HEK293T (cell line): Measurements from ENCODE around the gene POLR3G.

Experiments
- ARNT ChIP-seq: fragments of 450-650 bp; IDR thresholded peaks from 2 replicates; pipeline ENCODE4 v1.6.1; 2017; ENCODE audit warnings: mild to moderate bottlenecking
- BHLHE40 ChIP-seq: fragments of 450-650 bp; IDR thresholded peaks from 2 replicates; pipeline ENCODE4 v1.6.1; 2016; ENCODE audit warnings: mild to moderate bottlenecking, moderate library complexity, borderline replicate concordance
- CTBP1 ChIP-seq: fragments of 450-650 bp; IDR thresholded peaks from 2 replicates; pipeline ENCODE4 v1.6.1; 2016; ENCODE audit warnings: borderline replicate concordance
- FOXA1 ChIP-seq: fragments of 450-650 bp; IDR thresholded peaks from 2 replicates; pipeline ENCODE4 v1.6.1; 2016; ENCODE audit warnings: mild to moderate bottlenecking
- FOXK2 ChIP-seq: fragments of 450-650 bp; IDR thresholded peaks from 2 replicates; pipeline ENCODE4 v1.6.1; 2016; ENCODE audit warnings: mild to moderate bottlenecking
- FOXM1 ChIP-seq: fragments of 450-650 bp; IDR thresholded peaks from 2 replicates; pipeline ENCODE4 v1.6.1; 2017; ENCODE audit warnings: mild to moderate bottlenecking, borderline replicate concordance
- L3MBTL2 ChIP-seq: fragments of 450-650 bp; conservative IDR thresholded peaks from 2 replicates; pipeline ENCODE4 v1.6.1; 2016; ENCODE audit warnings: mild to moderate bottlenecking
- SP1 ChIP-seq: fragments of 450-650 bp; IDR thresholded peaks from 2 replicates; pipeline ENCODE4 v1.6.1; 2017
- SUZ12 ChIP-seq: fragments of 450-650 bp; IDR thresholded peaks from 2 replicates; pipeline ENCODE4 v1.6.1; 2016; ENCODE audit warnings: mild to moderate bottlenecking
- TARDBP ChIP-seq: fragments of 450-650 bp; IDR thresholded peaks from 2 replicates; pipeline ENCODE4 v1.6.1; 2016
- ZNF384 ChIP-seq: fragments of 450-650 bp; IDR thresholded peaks from 2 replicates; pipeline ENCODE4 v1.6.1; 2016

DNA sequence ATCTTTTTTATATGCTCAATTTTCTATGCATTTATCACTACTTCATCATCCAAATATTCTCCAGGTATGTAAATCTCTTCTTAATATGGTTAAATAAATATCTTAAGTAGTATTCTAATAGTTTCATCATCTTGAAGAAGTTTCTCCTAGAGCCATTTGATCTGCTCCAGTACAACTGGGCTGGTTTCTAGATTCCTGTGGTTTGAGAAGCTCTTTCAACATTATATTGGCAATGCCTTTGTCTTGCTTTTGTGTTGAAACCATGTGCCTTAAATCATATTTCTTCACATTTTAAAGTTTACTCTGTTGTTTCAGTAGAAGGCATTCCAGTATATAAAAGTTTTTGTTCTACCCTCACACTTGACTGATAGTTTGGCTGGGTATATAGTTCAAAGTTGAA is 27.7 kb upstream of the POLR3G start:
- no peak for TF ChIP-seq FOXA1
- TF ChIP-seq L3MBTL2: no peak
- TF ChIP-seq SP1: no peak
- TF ChIP-seq SUZ12: no peak
- no peak for TF ChIP-seq ARNT
- no peak for TF ChIP-seq CTBP1
- no peak for TF ChIP-seq TARDBP
- TF ChIP-seq FOXM1: no peak
- TF ChIP-seq BHLHE40: no peak
- TF ChIP-seq FOXK2: no peak
- no peak for TF ChIP-seq ZNF384
